NCI-H460 (cell line): Measurements from ENCODE around the gene TGM5. TPM values are rescaled to one million over a fixed set of nuclear protein-coding genes. Genes with fewer than 3 reads are reported as not detected.
"Not testable (repeated sequence)": the region's sequence is repeated elsewhere in the genome, so short reads cannot be mapped to it uniquely, and the experiment has no call there.

Experiments
- DNase-seq: peaks from one replicate; pipeline ENCODE4 v3.0.0-alpha.2; 2016; ENCODE audit warnings: low read depth; ENCODE audit errors: extremely low read depth
- polyA plus RNA-seq: library from polyadenylated mRNA; depleted of rRNA; stranded (reverse); fragments of >200 nt; gene quantifications from 2 replicates; pipeline ENCODE4 v1.2.3, GENCODE V29; 2014; cell fraction: nucleus; rRNA removed
- total RNA-seq: library from RNA; depleted of rRNA; stranded (reverse); fragments of >200 nt; shearing (Covaris generic); gene quantifications from 2 replicates; pipeline ENCODE4 v1.2.3, GENCODE V29; 2014; rRNA removed

The TGM5 gene
- not detected in 2 replicates for total RNA-seq
- polyA plus RNA-seq = not detected in 2 replicates

GRCh38 chr15:43266834-43267233, at the start of gene TGM5:
TSS of gene TGM5 (minus strand) at chr15:43266928. CDS start at chr15:43266849, 79 bp downstream.
- no peak for DNase-seq

GRCh38 chr15:43314171-43314570, 47.4 kb upstream of the TGM5 start:
- no peak for DNase-seq

GRCh38 chr15:43312378-43312777, 45.6 kb upstream of the TGM5 start:
- DNase-seq = no peak

GRCh38 chr15:43302205-43302817, 35.6 kb upstream of the TGM5 start, which contains the start of gene TGM7:
TSS of gene TGM7 (minus strand) at chr15:43302255.
- no peak for DNase-seq

- no peak for DNase-seq
Measured at GRCh38 chr15:43299884-43300283, 33.2 kb upstream of the TGM5 start.

GRCh38 chr15:43299411-43299810, 32.7 kb upstream of the TGM5 start:
- DNase-seq = no peak

GRCh38 chr15:43294091-43294706, 27.5 kb upstream of the TGM5 start:
- no peak for DNase-seq

- DNase-seq = no peak
Measured at GRCh38 chr15:43293432-43293831, 26.7 kb upstream of the TGM5 start.

- DNase-seq = no peak
Measured at GRCh38 chr15:43292375-43293078, 25.8 kb upstream of the TGM5 start.

GRCh38 chr15:43289656-43290055, 22.9 kb upstream of the TGM5 start:
- not testable (repeated sequence) for DNase-seq

- no peak for DNase-seq
Measured at GRCh38 chr15:43287254-43287653, 20.5 kb upstream of the TGM5 start.

GRCh38 chr15:43286074-43286473, 19.3 kb upstream of the TGM5 start:
- no peak for DNase-seq

- peak; percentile 72 for DNase-seq
Measured at GRCh38 chr15:43285609-43286037, 18.9 kb upstream of the TGM5 start.

GRCh38 chr15:43283526-43283925, 16.8 kb upstream of the TGM5 start:
- DNase-seq = no peak

- no peak for DNase-seq
Measured at GRCh38 chr15:43281926-43282602, 15.3 kb upstream of the TGM5 start.

GRCh38 chr15:43280996-43281395, 14.3 kb upstream of the TGM5 start:
- DNase-seq = no peak

- DNase-seq = no peak
Measured at GRCh38 chr15:43279496-43279895, 12.8 kb upstream of the TGM5 start.

- no peak for DNase-seq
Measured at GRCh38 chr15:43278869-43279268, 12.1 kb upstream of the TGM5 start.

- no peak for DNase-seq
Measured at GRCh38 chr15:43277901-43278300, 11.2 kb upstream of the TGM5 start.

- no peak for DNase-seq
Measured at GRCh38 chr15:43277231-43277823, 10.6 kb upstream of the TGM5 start.
